Choroid plexus epithelial cell (primary cell): ENCODE data around the gene OR4F6.

Source experiments
- DNase-seq: peaks from one replicate; pipeline ENCODE4 v3.0.0-alpha.2; 2010; ENCODE audit warnings: low read depth
- H3K4me3 ChIP-seq: 2 replicates; pipeline ENCODE4 v1.5.1; 2011; ENCODE audit warnings: low read depth, mild to moderate bottlenecking, control low read depth, low read length, moderate library complexity
- TF ChIP-seq, protein P1 (sequence below): conservative IDR thresholded peaks from 2 replicates; pipeline ENCODE4 v1.5.1; 2011; ENCODE audit warnings: low read depth, mild to moderate bottlenecking, control low read depth, inconsistent platforms, low read length, moderate library complexity

OR4F6 gene

DNA sequence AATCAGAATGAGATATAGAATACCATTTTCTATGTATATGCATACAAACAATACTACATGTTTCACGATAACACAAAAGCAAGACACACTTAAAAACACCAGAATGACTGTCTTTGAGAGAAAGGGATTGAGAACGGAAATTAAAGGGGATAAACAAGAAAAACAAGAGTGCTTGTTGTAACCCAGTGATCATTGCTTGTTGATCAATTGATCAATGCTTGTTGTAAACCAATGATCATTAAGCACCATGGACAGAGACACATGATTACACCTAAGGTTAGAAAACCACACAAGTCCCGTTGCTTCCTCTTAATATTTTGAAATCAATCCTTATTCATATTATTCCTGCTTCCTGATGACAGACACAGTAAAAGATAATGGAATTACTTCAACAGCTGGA is 7.6 kb downstream of the OR4F6 start:
- TF ChIP-seq, protein P1, sequence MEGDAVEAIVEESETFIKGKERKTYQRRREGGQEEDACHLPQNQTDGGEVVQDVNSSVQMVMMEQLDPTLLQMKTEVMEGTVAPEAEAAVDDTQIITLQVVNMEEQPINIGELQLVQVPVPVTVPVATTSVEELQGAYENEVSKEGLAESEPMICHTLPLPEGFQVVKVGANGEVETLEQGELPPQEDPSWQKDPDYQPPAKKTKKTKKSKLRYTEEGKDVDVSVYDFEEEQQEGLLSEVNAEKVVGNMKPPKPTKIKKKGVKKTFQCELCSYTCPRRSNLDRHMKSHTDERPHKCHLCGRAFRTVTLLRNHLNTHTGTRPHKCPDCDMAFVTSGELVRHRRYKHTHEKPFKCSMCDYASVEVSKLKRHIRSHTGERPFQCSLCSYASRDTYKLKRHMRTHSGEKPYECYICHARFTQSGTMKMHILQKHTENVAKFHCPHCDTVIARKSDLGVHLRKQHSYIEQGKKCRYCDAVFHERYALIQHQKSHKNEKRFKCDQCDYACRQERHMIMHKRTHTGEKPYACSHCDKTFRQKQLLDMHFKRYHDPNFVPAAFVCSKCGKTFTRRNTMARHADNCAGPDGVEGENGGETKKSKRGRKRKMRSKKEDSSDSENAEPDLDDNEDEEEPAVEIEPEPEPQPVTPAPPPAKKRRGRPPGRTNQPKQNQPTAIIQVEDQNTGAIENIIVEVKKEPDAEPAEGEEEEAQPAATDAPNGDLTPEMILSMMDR = no peak
- DNase-seq = peak; percentile 10
- no peak overlapping the region for H3K4me3 ChIP-seq

DNA sequence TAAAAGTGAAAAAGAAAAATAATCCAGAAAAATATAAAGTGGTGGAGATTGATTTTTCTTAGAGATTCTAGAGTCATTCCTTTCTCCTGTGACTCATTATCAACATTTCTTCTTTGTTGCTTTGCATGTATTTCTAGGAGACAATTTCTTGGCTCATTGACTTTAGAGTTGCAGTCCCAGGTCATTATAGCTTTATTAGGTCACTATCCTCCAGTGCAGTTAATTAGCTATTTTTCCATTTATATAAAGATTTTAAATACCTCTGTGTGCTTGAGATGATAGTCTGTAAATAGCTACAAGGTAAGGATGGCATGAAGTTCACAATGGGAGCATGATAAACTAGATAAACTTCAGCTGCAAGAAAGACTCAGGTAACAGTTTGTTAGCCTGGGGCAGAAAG is 8.6 kb downstream of the OR4F6 start, which contains the start of gene OR4F15:
Gene OR4F15 (plus strand): TSS at position 301 of the 400 bp plus-strand sequence. CDS start 5,985 bp downstream, outside the sequence.
- DNase-seq = no peak
- TF ChIP-seq, protein P1 = no peak
- H3K4me3 ChIP-seq = no peak within 1 kb of the TSS

DNA sequence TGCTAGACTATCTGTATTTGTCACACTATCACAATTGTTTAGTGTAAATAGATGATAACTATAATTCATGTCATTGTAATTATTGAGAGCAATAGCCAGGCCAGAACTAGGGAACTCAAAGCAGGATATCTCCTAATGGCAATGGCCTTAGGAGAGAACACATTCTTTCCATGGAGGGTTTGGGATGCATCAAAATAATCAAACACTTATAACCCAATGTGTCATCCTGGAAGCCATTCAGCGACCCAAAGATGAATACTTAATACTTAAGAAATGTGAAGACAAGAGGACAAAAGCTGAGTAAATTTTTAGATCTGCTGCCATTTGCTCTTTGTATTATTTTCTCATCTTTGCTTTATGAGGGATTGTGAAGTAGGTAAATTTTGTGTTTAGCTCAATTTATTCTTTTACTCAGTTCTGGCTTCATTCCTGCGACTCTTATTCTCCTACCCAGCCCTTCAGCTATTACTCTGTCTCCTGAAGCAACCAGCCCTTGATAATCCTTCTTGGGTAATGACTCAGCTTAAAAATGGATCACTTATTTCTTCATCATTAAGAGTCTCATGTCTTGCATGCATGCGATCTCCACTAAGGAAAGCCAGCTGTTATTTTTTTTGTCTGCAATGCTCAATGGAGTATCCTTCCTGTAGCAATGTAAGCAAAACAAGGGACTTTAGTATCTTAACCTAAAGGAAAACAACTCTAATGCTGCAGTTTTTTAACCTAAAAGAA is 10.7 kb downstream of the OR4F6 start:
- TF ChIP-seq, protein P1 = no peak
- H3K4me3 ChIP-seq = no peak overlapping the region
- peak; percentile 4 for DNase-seq

DNA sequence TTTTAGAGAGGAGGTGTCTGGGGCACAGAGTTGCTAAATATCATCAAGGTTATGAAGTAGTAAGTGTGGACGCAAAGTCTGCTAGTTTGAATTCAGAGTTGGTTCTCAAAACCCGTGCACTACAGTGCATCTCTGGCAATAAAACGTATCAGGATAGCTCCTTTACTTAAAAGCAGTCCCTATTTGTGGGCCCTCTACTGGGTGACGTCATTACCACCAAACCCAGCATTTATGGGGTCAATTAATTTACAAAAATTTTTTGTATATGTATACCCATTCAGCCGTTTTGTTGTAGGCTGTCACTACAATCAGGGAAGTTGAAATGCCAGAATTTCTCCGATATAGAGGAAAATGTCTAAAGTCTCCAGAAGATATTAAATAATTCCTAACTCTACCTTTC is 17.5 kb downstream of the OR4F6 start:
- no peak overlapping the region for H3K4me3 ChIP-seq
- no peak for DNase-seq
- TF ChIP-seq, protein P1 = no peak

DNA sequence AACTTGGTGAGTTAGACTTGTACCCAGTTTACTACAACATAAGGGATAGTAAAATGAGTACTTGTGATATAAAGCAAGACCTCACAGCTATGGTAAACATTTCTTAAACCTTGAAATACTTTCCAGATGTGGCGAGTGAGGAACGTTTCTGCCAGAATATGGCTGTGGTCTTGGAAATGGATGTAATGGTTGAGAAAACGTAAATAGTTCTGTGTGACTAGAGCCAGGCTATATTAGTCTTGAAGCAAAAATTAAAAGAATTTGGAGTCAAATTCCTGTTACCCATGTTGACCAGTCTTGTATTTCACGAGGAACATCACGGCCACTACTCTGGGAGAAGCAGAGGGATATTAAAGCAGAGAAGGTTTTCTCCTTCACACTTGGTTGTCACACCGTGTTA is 23.9 kb downstream of the OR4F6 start:
- TF ChIP-seq, protein P1 = no peak
- H3K4me3 ChIP-seq = no peak overlapping the region
- DNase-seq = no peak

DNA sequence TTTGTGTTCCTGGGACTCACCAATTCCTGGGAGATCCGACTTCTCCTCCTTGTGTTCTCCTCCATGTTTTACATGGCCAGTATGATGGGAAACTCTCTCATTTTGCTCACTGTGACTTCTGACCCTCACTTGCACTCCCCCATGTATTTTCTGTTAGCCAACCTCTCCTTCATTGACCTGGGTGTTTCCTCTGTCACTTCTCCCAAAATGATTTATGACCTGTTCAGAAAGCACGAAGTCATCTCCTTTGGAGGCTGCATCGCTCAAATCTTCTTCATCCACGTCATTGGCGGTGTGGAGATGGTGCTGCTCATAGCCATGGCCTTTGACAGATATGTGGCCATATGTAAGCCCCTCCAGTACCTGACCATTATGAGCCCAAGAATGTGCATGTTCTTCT is 25.5 kb downstream of the OR4F6 start:
- DNase-seq = no peak
- H3K4me3 ChIP-seq = no peak overlapping the region
- TF ChIP-seq, protein P1 = no peak

DNA sequence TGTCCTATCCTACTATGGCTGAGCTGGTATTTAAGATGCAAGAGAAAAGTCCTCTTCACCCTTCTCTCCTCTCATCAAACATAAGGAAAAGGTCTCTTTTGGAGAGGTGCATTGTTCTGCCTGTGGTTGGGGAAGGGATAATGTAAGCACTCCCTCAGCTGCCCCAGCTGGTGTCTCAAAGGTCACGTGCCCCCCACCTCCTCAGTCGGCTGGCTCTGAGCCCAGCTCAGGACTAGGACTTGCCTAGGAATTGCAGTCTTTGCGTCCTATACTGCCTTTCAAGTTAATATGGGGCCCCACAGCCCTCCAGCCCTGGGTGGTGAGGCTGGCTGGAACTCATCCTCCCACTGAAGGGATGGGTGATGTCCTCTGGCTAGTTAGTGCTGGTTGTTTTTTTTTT is 38.3 kb downstream of the OR4F6 start:
- H3K4me3 ChIP-seq = no peak overlapping the region
- no peak for DNase-seq
- TF ChIP-seq, protein P1 = no peak
